Endodermal cell (in vitro differentiated cells): ENCODE measurements around the gene ACOT6. TPM values are rescaled to one million over a fixed set of nuclear protein-coding genes. Genes with fewer than 3 reads are reported as not detected.

Source experiments
- DNase-seq: peaks from one replicate; pipeline ENCODE4 v3.0.0-alpha.2; 2017
- H3K27ac ChIP-seq: 2 replicates; pipeline ENCODE4 v1.5.1; 2013; ENCODE audit warnings: mild to moderate bottlenecking, low read depth, low read length, moderate library complexity
- H3K27me3 ChIP-seq: 2 replicates; pipeline ENCODE4 v1.6.1; 2013; ENCODE audit warnings: mild to moderate bottlenecking, low read length, moderate library complexity; ENCODE audit not compliant: insufficient read depth, control insufficient read depth, poor library complexity, severe bottlenecking
- H3K36me3 ChIP-seq: 2 replicates; pipeline ENCODE4 v1.7.0; 2013; ENCODE audit warnings: mild to moderate bottlenecking, low read length, moderate library complexity; ENCODE audit not compliant: control insufficient read depth, insufficient read depth
- H3K4me1 ChIP-seq: one replicate; pipeline ENCODE4 v1.7.0; 2013; ENCODE audit warnings: low read length; ENCODE audit not compliant: control insufficient read depth, insufficient read depth
- H3K4me3 ChIP-seq: 2 replicates; pipeline ENCODE4 v1.5.1; 2013; ENCODE audit warnings: mild to moderate bottlenecking, low read length, moderate library complexity
- H3K9ac ChIP-seq: 2 replicates; pipeline ENCODE4 v1.6.1; 2013; ENCODE audit warnings: mild to moderate bottlenecking, low read length, moderate library complexity; ENCODE audit not compliant: poor library complexity, severe bottlenecking; ENCODE audit errors: extremely low read depth
- H3K9me3 ChIP-seq: 2 replicates; pipeline ENCODE4 v1.6.1; 2013; ENCODE audit warnings: mild to moderate bottlenecking, low read length, moderate library complexity; ENCODE audit not compliant: control insufficient read depth
- H3K27ac Mint-ChIP-seq: 2 replicates; pipeline ENCODE4 v1.8.0; 2020; ENCODE audit warnings: mixed read lengths
- H3K27me3 Mint-ChIP-seq: 2 replicates; pipeline ENCODE4 v1.8.0; 2021; ENCODE audit warnings: mild to moderate bottlenecking, mixed read lengths; ENCODE audit not compliant: insufficient read depth
- H3K36me3 Mint-ChIP-seq: 2 replicates; pipeline ENCODE4 v1.8.0; 2020; ENCODE audit warnings: low read depth, mixed read lengths
- H3K4me1 Mint-ChIP-seq: 2 replicates; pipeline ENCODE4 v1.8.0; 2020; ENCODE audit warnings: mixed read lengths
- H3K4me3 Mint-ChIP-seq: 2 replicates; pipeline ENCODE4 v1.8.0; 2020; ENCODE audit warnings: mild to moderate bottlenecking, moderate library complexity, mixed read lengths
- H3K9me3 Mint-ChIP-seq: 2 replicates; pipeline ENCODE4 v1.8.0; 2020; ENCODE audit warnings: mild to moderate bottlenecking, mixed read lengths
- WGBS, 2 experiments: methylation state at CpG; one replicate each; pipeline versions ENCODE4 v1.1.5 to v1.1.7; 2013; ENCODE audit warnings: missing lambda C conversion rate in 2 of 2, mixed read lengths in 1 of 2; ENCODE audit not compliant: insufficient coverage in 1 of 2, insufficient read length in 1 of 2; 5-methylcytosine and 5-hydroxymethylcytosine counted together
- total RNA-seq, 2 donors: library from RNA; stranded (reverse); fragmentation: NEBNext Ultra II Directional in 1 of 2; extraction: Animal tissue kit (Norgen Biotek cat#: 25700) in 1 of 2; gene quantifications; 2 replicates in 1 of 2; 3 replicates in 1 of 2; pipeline ENCODE4 v1.2.1, GENCODE V29; 2021
- TF ChIP-seq, protein P1 (sequence below): fragments of 200-600 bp; sonication (generic); conservative IDR thresholded peaks from 2 replicates; pipeline ENCODE4 v1.5.0; 2021; ENCODE audit warnings: antibody characterized with exemption, mild to moderate bottlenecking

ACOT6 gene
- total RNA-seq, 2 donors from 2014 or later, result not detected

DNA sequence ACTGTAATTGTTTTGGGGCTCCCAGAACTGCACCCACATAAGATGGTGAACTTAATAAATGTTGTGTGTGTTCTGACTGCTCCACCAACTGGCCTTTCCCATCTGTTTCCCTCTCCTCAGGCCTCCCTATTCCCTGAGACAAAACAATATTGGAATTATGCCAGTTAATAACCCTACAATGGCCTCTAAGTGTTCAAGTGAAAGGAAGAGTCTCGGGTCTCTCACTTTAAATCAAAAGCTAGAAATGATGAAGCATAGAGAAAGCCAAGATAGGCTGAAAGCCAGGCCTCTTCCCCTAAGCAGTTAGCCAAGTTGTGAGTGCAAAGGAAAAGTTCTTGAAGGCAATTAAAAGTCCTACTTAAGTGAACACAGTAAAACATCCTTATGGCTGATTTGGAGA is 13.4 kb downstream of the ACOT6 start:
- no peak overlapping the region for H3K4me3 Mint-ChIP-seq
- Histone ChIP-seq H3K27ac (no peak overlapping the region), H3K9me3 (no peaks in the 10 kb centered on the region), H3K9ac (no peak overlapping the region), H3K4me3 (no peak overlapping the region), H3K4me1 (no peaks in the 10 kb centered on the region), H3K27me3 (no peaks in the 10 kb centered on the region), H3K36me3 (no peaks in the 10 kb centered on the region)
- H3K27me3 Mint-ChIP-seq, result no peaks in the 10 kb centered on the region
- no peak for DNase-seq
- no peak overlapping the region for H3K27ac Mint-ChIP-seq
- H3K4me1 Mint-ChIP-seq, result no peaks in the 10 kb centered on the region
- 84 to 86% methylated on average over 1 of the region's 1 CpG for WGBS, 2 experiments
- peaks cover 2% of the 10 kb centered on the region for H3K9me3 Mint-ChIP-seq
- H3K36me3 Mint-ChIP-seq, result no peaks in the 10 kb centered on the region
- TF ChIP-seq, protein P1, sequence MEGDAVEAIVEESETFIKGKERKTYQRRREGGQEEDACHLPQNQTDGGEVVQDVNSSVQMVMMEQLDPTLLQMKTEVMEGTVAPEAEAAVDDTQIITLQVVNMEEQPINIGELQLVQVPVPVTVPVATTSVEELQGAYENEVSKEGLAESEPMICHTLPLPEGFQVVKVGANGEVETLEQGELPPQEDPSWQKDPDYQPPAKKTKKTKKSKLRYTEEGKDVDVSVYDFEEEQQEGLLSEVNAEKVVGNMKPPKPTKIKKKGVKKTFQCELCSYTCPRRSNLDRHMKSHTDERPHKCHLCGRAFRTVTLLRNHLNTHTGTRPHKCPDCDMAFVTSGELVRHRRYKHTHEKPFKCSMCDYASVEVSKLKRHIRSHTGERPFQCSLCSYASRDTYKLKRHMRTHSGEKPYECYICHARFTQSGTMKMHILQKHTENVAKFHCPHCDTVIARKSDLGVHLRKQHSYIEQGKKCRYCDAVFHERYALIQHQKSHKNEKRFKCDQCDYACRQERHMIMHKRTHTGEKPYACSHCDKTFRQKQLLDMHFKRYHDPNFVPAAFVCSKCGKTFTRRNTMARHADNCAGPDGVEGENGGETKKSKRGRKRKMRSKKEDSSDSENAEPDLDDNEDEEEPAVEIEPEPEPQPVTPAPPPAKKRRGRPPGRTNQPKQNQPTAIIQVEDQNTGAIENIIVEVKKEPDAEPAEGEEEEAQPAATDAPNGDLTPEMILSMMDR, result no peak

DNA sequence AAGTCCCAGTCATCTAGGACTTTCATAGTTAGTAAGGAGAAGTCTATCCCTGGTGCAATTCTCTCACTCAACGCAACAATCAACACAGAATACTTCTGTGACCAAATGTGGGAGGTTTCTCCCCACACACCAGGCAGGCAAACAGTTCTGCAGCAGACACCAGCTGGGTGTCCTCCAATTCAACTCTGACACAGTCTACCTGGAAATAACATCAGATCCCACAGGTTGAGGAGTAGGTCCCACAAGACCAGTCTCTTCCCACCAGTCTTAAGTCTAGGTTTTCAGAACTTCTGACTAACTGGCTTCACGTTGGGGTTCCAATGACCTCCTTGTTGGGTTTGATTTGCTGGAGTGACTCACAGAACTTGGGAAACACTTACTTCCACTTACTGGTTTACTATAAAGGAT is 14.8 kb downstream of the ACOT6 start:
- Histone ChIP-seq H3K9me3 (no peaks in the 10 kb centered on the region), H3K27ac (no peak overlapping the region), H3K36me3 (no peaks in the 10 kb centered on the region), H3K27me3 (no peaks in the 10 kb centered on the region), H3K4me1 (no peaks in the 10 kb centered on the region), H3K4me3 (no peak overlapping the region), H3K9ac (no peak overlapping the region)
- H3K4me1 Mint-ChIP-seq, result no peaks in the 10 kb centered on the region
- H3K4me3 Mint-ChIP-seq, result no peak overlapping the region
- no peaks in the 10 kb centered on the region for H3K27me3 Mint-ChIP-seq
- TF ChIP-seq, protein P1, result no peak
- no peaks in the 10 kb centered on the region for H3K36me3 Mint-ChIP-seq
- no peak overlapping the region for H3K27ac Mint-ChIP-seq
- peaks cover 2% of the 10 kb centered on the region for H3K9me3 Mint-ChIP-seq
- WGBS, 2 experiments, result 95% methylated on average over 2 of the region's 2 CpGs; no CpG with 5 or more reads in 1 of the 2 experiments
- DNase-seq, result no peak

DNA sequence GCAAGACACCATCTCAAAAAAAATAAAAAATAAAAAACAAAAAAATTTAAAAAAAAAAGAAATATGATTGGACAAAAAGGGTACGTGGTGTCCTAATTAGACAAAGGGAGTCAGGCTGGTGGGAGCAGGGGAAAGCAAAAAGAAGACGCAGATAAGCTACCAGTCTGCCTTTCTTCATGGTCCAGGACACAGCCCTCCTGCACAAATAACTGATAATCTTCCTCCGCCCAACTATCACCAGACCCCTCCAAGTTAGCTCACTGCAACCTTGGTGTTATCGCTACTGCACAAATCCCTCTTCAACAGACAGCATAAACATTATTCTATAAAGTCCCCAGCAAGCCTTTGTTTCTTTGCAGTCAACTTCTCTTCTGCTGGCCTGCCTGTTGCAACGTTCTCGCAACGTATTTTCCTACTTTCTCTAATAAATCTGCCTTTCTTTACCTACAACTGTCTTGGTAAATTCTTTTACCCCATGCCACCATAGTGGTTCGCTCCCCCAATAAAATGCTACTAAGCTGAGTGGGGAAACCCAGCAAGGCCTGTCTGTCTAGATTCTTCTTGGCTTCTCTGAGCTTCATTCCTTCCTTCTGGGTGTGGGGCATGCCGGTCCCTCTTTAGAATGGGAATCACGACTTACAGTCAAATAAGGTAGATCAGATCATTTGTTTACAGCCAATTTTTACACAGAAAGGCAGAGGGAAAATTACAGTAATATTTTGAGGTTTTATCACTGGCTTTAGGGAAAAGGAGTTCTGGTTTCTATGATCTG is 17.9 kb downstream of the ACOT6 start:
- DNase-seq, result no peak
- Mint-ChIP-seq H3K9me3 (no peaks in the 10 kb centered on the region), H3K4me1 (peaks cover 3% of the 10 kb centered on the region), H3K27ac (no peak overlapping the region), H3K4me3 (no peak overlapping the region), H3K27me3 (no peaks in the 10 kb centered on the region), H3K36me3 (no peaks in the 10 kb centered on the region)
- H3K27ac ChIP-seq, result no peak overlapping the region
- TF ChIP-seq, protein P1, result no peak
- WGBS, 2 experiments, result 88 to 92% methylated on average over 8 to 10 of the region's 10 CpGs
- no peak overlapping the region for H3K9ac ChIP-seq
- no peak overlapping the region for H3K4me3 ChIP-seq
- H3K9me3 ChIP-seq, result no peaks in the 10 kb centered on the region
- no peaks in the 10 kb centered on the region for H3K4me1 ChIP-seq
- H3K36me3 ChIP-seq, result no peaks in the 10 kb centered on the region
- no peaks in the 10 kb centered on the region for H3K27me3 ChIP-seq
